Fibroblast of lung (primary cell): ENCODE data around the gene HTT.
A peak's percentile ranks its signal among the peaks of the same experiment; 100 is the strongest.

Experiments
- EZH2 ChIP-seq: IDR thresholded peaks from 2 replicates; pipeline ENCODE4 v1.5.1; 2012; ENCODE audit warnings: low read length, control low read depth, mild to moderate bottlenecking; ENCODE audit errors: missing control alignments
- TF ChIP-seq, protein P1 (sequence below), 2 donors: IDR thresholded peaks in 1 of 2; conservative IDR thresholded peaks in 1 of 2; 1 replicate in 1 of 2; 2 replicates in 1 of 2; pipeline ENCODE4 v1.5.1; 2011 to 2012; ENCODE audit warnings: low read length in 2 of 2, control low read depth in 1 of 2, inconsistent platforms in 1 of 2, low read depth in 1 of 2, mild to moderate bottlenecking in 1 of 2

DNA sequence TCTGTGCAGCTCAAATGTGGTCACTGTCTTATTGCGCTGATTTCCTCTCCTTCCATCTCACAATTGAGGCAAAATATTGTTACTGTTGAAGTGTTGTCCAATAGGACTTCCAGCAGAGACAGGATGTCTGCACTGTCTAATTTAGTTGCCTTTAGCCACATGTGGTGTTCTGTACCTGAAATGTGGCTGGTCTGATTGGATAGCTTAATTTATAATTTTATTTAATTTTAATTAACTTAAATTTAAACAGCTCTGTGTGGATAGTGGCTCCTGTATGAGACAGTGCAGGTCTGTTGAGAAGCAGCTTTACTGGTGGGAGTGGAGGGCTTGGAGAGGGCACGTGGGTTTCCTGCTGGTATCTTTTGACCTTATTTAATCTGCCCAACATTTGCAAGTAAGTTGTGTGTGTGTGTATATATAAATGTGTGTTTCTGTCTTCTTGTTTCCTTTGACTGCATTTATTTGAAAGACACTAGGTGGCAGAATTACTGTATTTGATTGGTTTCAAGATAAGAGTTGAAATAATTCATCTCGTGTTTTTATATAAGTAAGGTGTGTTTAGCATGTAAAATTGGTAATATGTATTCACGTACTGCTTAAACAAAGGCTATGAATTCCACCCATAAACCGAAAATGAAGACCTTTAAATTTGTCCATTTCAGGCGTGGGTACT is 119.2 kb downstream of the HTT start:
- no peak for TF ChIP-seq EZH2
- TF ChIP-seq, protein P1, sequence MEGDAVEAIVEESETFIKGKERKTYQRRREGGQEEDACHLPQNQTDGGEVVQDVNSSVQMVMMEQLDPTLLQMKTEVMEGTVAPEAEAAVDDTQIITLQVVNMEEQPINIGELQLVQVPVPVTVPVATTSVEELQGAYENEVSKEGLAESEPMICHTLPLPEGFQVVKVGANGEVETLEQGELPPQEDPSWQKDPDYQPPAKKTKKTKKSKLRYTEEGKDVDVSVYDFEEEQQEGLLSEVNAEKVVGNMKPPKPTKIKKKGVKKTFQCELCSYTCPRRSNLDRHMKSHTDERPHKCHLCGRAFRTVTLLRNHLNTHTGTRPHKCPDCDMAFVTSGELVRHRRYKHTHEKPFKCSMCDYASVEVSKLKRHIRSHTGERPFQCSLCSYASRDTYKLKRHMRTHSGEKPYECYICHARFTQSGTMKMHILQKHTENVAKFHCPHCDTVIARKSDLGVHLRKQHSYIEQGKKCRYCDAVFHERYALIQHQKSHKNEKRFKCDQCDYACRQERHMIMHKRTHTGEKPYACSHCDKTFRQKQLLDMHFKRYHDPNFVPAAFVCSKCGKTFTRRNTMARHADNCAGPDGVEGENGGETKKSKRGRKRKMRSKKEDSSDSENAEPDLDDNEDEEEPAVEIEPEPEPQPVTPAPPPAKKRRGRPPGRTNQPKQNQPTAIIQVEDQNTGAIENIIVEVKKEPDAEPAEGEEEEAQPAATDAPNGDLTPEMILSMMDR (conservative IDR thresholded peaks at IDR 0.05 in 1 of 2, IDR thresholded peaks at IDR 0.05 in 1 of 2; ENCODE audit: low read depth in 1 of 2, low read length in 2 of 2): peak in 1 of 2 donors; percentile 41
